PFSK-1 (cell line): ENCODE data around the gene NXN.

Experiments
- FOXP2 ChIP-seq: optimal IDR thresholded peaks from 2 replicates; pipeline ENCODE3; 2011; ENCODE audit warnings: borderline replicate concordance, control low read depth, inconsistent platforms; ENCODE audit not compliant: insufficient read depth; ENCODE audit errors: extremely low read length, extremely low read depth
- POLR2AphosphoS5 ChIP-seq: IDR thresholded peaks from 2 replicates; pipeline ENCODE4 v1.6.1; 2012; ENCODE audit warnings: low read depth, mild to moderate bottlenecking, control low read depth, low read length, moderate library complexity
- REST ChIP-seq, 2 experiments: IDR thresholded peaks; 2 replicates each; pipeline versions ENCODE4 v1.6.1 to v1.8.0; 2011 to 2012; ENCODE audit warnings: low read depth in 2 of 2, low read length in 2 of 2, control low read depth in 1 of 2, inconsistent platforms in 1 of 2, mild to moderate bottlenecking in 1 of 2, moderate library complexity in 1 of 2; ENCODE audit not compliant: insufficient read depth in 1 of 2
- SIN3A ChIP-seq: IDR thresholded peaks from 2 replicates; pipeline ENCODE4 v1.6.1; 2012; ENCODE audit warnings: mild to moderate bottlenecking, low read length, moderate library complexity, borderline replicate concordance; ENCODE audit not compliant: insufficient read depth
- TAF1 ChIP-seq: IDR thresholded peaks from 2 replicates; pipeline ENCODE4 v1.6.1; 2012; ENCODE audit warnings: low read length, control low read depth, borderline replicate concordance; ENCODE audit not compliant: insufficient read depth

Gene NXN

GRCh38 chr17:924711-925475 lies 54.7 kb downstream of the NXN start:
- TF ChIP-seq POLR2AphosphoS5 (no peak), FOXP2 (no peak), TAF1 (no peak), SIN3A (no peak), REST (IDR thresholded peaks at IDR 0.05; ENCODE audit: insufficient read depth in 1 of 2, low read depth in 2 of 2, low read length in 2 of 2) (no peak)

- no peak for TF ChIP-seq SIN3A
- no peak for TF ChIP-seq REST (IDR thresholded peaks at IDR 0.05; ENCODE audit: insufficient read depth in 1 of 2, low read depth in 2 of 2, low read length in 2 of 2)
- no peak for TF ChIP-seq FOXP2
- TF ChIP-seq POLR2AphosphoS5, result no peak
- TF ChIP-seq TAF1, result no peak
Observed at GRCh38 chr17:923633-924032, 55.9 kb downstream of the NXN start.

- TF ChIP-seq FOXP2, result no peak
- TF ChIP-seq POLR2AphosphoS5, result no peak
- no peak for TF ChIP-seq REST (IDR thresholded peaks at IDR 0.05; ENCODE audit: insufficient read depth in 1 of 2, low read depth in 2 of 2, low read length in 2 of 2)
- TF ChIP-seq SIN3A, result no peak
- TF ChIP-seq TAF1, result no peak
Observed at GRCh38 chr17:921161-921560, 58.4 kb downstream of the NXN start.

GRCh38 chr17:920190-920589 lies 59.4 kb downstream of the NXN start:
- no peak for TF ChIP-seq POLR2AphosphoS5
- no peak for TF ChIP-seq SIN3A
- no peak for TF ChIP-seq TAF1
- no peak for TF ChIP-seq REST (IDR thresholded peaks at IDR 0.05; ENCODE audit: insufficient read depth in 1 of 2, low read depth in 2 of 2, low read length in 2 of 2)
- TF ChIP-seq FOXP2, result no peak
